Measurements from ENCODE around the gene LGI4.

LGI4 gene

GRCh38 chr19:35122687-35123551 lies 11.9 kb downstream of the LGI4 start:
- DNase-seq, result no peak

- DNase-seq, result no peak
Measured at GRCh38 chr19:35120898-35121297, 14.0 kb downstream of the LGI4 start.

- DNase-seq, result no peak
Measured at GRCh38 chr19:35120492-35120891, 14.4 kb downstream of the LGI4 start.

- DNase-seq, result no peak
Measured at GRCh38 chr19:35119578-35120155, 15.2 kb downstream of the LGI4 start.

DNA sequence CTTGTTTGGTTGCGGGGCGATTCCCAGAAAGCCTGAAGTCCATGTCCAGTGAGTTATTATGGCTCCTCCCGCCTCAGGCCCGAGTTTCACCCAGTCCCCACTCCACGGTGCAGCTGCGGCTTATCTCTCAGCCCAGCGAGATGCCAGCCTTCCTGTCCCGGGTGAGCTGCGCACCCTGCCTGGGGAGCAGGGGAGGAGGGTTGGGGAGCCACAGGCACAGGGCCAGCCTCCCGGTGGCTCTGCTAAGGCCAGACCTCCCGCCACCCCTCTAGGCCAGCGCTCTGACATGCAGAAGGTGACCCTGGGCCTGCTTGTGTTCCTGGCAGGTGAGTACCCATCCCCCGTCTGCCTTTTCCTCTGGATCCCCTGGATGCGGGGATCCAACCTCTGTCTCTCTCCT lies 15.8 kb downstream of the LGI4 start:
- peak; percentile 80 for DNase-seq

DNA sequence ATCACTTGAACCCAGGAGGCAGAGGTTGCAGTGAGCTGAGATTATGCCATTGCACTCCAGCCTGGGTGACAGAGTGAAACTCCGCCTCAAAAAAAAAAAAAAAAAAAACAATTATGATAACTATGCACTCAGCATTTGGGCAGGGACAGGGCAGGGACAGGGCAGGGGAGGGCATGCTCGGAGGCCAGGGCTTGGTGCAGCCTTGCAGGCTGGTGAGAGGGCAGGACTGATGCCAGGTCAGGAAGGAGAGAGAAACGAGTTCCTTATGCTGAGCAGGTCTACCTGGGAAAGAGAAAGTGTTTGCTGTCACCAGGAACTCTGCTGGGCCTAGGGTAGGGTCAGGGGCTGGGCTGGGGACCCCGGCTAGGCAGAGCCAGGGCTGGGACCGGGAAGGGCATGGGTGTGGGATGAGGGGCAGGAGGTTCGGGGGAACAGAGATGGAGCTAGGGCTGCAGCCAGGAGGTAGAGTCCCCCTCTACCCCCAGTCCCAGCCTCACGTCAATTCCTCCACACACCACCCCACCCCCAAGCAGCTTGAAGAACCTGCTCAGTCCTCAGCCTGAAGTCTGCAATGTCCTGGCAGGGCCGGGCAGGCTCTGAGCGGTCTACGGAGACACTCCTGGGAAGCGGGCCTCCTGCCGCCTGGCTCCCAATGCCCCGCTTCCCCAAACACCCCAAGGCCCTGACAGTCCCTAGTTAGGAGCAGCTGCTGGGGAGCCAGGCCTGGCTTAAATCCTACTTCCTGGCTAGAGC lies 16.4 kb downstream of the LGI4 start:
- DNase-seq, result peak; percentile 71

- no peak for DNase-seq
Measured at GRCh38 chr19:35117799-35118198, 17.1 kb downstream of the LGI4 start.

DNA sequence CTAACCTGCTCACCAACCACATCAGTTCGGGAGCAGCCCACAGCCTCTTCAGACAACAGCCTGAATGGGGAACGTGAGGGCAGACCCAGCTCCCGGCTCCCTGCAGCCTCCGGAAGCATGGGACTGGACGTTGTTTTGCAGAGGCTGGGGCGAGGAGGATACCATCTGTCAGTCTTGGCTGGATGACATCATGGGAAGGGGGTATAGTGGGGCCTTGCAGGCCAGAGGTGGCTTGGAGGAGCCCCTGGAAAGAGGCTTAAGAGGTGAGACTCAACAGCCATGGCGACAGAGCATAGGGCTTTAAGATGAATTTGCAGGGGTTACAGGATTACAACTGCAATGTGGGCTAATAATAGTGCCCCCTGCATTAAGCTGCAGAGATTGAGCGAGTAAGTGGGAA lies 17.7 kb downstream of the LGI4 start:
- no peak for DNase-seq

DNA sequence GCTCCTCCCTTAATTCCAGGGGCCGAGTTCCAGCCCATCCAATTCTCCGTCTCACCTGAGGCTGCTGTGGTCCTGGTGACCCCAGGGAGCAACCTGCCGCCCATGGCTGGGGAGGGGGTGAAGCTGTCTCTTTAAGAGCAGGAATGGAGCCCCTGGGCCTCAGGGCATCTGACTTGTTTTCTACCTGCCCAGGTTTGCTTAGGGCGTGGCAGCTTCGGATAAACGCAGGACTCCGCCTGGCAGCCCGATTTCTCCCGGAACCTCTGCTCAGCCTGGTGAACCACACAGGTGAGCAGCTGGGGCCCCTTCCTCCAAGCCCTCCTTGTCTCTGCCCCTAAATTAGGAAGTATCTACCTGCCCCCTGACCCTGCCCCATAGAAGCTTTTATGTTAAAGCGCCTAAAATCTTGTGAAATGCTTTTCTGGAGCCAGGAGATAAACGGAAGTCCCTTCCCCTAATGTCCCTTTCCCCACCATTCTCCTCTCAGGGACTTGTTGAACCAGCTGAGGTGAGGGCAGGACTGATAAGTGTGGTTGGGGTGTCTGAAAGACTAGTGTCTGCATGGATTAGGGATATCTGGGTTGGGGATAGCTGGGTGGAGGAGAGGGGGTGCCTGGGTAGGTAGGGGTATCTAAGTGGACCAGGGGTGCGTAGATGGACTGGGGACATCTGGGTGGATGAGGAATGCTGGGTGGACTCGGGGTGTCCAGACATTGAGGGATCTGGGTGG lies 18.6 kb downstream of the LGI4 start:
- DNase-seq, result peak; percentile 21

GRCh38 chr19:35115177-35115951 lies 19.5 kb downstream of the LGI4 start, which contains the start of gene FXYD3:
Gene FXYD3, plus strand, starts transcription at chr19:35115823. Its CDS starts 3,554 bp downstream, at chr19:35119377.
- no peak for DNase-seq

GRCh38 chr19:35114353-35115176 lies 20.3 kb downstream of the LGI4 start:
- peak; percentile 72 for DNase-seq

DNA sequence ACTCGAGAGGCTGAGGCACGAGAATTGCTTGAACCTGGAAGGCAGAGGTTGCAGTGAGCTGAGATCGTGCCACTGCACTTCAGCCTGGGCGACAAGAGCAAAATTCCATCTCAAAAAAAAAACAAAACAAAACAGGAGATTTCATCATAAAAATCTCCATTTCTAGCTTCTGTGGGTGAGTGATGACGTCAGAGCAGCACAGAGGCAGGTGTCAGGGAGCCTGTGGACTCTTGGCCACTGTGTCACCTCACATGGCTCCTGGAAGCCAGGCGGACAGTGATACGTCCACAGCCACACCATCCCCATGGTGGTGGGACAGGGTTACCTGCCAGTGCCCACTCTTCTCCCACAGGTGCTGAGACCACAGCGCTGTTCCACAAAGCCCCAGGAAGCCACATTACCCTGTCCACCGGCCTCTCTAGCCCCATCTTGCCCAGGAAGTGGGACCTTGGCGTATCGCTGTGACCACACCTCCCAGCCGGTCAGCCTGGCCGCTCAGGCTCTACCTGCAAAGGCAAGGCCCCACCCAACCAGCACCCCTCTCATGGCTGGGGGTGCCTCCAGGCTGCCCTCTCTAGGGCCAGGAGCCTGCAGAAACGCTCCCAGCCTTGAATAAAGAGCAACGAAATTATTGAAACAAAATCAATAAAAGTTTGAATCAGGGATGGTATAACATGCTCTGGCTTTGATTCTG lies 21.7 kb downstream of the LGI4 start:
- DNase-seq, result no peak

GRCh38 chr19:35110974-35111373 lies 23.9 kb downstream of the LGI4 start:
- no peak for DNase-seq

- peak; percentile 48 for DNase-seq
Measured at GRCh38 chr19:35109395-35110112, 25.3 kb downstream of the LGI4 start.

- DNase-seq, result no peak
Measured at GRCh38 chr19:35108730-35109129, 26.1 kb downstream of the LGI4 start.

DNA sequence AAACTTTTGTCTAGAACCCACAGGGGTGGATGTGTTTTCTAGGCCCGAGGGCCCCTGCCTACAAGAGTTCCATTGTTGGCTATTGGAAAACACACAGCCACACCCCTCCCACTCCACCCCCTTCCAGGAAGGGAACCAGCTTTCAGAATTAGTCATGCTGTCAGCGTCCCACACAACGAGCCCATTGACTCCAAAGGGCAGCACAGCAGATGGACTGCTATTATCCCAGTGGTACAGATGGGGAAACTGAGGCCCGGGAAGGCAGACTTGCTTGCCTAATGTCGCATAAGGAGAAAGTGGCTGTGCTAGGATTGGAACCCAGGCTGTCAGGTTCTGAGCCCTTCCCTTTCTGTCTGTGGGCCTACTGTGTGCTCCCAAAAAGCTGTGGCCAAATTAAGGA lies 27.3 kb downstream of the LGI4 start:
- DNase-seq, result no peak

DNA sequence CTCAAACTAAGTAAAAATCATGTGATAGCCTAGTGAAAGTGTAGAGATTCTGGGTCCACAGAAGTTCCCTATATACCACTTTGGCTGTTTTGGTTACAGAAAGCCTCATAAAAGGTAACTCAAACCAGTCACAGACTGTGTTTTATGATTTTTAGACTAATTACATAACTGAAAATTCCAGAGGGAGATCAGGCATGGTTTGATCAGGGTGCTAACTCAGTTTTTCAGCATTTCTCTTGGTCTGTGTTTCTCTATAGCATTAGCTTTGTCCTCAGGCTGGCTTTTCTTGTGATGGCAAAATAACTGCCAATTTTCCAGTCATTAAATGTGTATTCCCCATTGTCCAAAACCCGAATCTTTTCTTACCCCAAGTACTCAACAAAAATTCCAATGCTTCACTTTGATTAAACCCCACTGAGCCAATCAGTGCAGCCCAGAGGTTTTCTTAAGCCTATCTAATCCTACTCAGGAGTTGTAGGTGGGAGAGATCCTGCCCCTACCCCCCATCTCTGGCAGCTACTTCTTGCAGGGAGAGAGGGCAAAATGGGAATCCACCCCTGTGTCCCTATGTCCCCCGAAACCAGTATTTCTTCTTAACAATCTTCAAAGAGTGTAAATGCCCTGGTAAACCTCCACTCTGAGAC lies 27.8 kb downstream of the LGI4 start:
- DNase-seq, result no peak

DNA sequence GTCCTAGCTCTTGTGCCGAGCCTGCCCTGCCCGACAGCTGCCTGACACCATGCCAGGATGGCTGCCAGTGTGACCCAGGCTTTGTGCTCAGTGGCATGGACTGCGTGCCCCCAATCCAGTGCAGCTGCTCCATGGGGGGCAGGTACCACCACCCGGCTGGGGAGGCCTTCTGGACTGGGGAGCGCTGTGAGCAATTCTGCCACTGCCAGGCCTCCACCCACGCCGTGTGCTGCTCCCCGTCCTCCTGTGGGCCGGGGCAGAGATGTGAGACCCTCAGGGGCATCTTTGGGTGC lies 28.6 kb downstream of the LGI4 start:
- no peak for DNase-seq

DNA sequence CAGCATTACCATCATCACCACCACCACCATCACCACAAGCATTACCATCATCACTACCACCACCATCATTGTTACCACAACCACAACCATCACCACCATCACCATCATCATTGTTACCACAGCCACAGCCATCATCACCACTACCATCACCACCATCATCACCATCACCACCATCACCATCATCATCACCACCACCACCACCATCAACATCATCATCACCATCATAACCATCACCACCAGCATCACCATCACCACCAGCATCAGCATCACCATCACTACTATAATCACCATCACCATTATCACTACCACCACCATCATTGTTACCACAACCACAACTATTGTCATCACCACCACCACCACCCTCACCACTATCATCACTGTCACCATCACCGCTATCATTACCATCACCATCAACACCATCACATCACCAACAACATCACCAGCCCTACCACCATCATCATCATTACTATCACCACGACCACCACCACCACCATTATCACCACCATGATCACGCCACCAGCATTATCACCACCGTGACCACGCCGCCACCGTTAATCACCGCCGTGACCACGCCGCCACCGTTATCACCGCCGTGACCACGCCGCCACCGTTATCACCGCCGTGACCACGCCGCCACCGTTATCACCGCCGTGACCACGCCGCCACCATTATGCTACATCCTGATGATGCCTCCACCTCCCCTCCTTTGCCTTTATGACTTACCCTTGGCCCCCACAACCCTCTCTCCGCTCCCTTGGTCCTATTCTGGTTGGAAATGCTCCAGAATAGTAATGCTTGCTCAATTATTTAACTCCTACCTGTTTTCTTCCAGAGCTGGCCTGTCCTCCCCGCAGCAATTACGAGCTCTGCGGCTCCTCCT lies 29.2 kb downstream of the LGI4 start:
- DNase-seq, result no peak
